K562 (cell line): Measurements from ENCODE around the gene XPO6. TPM values are rescaled to one million over a fixed set of nuclear protein-coding genes. Genes with fewer than 3 reads are reported as not detected.
A peak's percentile ranks its signal among the peaks of the same experiment; 100 is the strongest.

Source experiments
- ATAC-seq: fragments of 200-7000 bp; cut with Tn5 transposase; 3 replicates; pipeline ENCODE4 v1.9.1; 2020; ENCODE audit warnings: moderate library complexity
- BruUV-seq: library from RNA; stranded (reverse); fragments of 400-500 nt; replicated peaks from 2 replicates; lab custom pipeline; 2021; lab: Mats Ljungman, UMichigan
- CTCF ChIA-PET: fragments of 300-600 bp; formaldehyde crosslinking; extraction: SDS; loops from one replicate; lab custom pipeline; 2021; ENCODE audit warnings: low intra/inter-chr PET ratio; lab: Yijun Ruan, JAX
- POLR2A ChIA-PET: fragments of 300-600, 350-650 bp; sonication (Branson Sonifier 250); formaldehyde crosslinking; extraction: SDS; loops from one replicate; lab custom pipeline; 2021; ENCODE audit warnings: antibody characterized with exemption, inconsistent platforms; lab: Yijun Ruan, JAX
- DNase-seq, 4 experiments: peaks; one replicate each; pipeline versions ENCODE4 v3.0.0 to v3.0.0-alpha.2; 2011 to 2018; ENCODE audit warnings: low spot score in 3 of 4, mixed read lengths in 3 of 4; ENCODE audit errors: extremely low read depth in 1 of 4
- FAIRE-seq: peaks from 2 replicates; lab custom pipeline; 2011; peaks lifted over from hg19 to GRCh38; lab: Jason Lieb, UNC
- H2AFZ ChIP-seq: 2 replicates; pipeline ENCODE4 v1.6.0; 2011; ENCODE audit warnings: low read depth, low read length, control low read depth, inconsistent platforms
- H3K27ac ChIP-seq: fragments of 200-600 bp; 3 replicates; pipeline ENCODE4 v1.8.0; 2011; ENCODE audit warnings: low read depth, mild to moderate bottlenecking, control low read depth, inconsistent platforms, low read length, moderate library complexity, mixed read lengths; ENCODE audit errors: extremely low read depth
- H3K27me3 ChIP-seq, 2 experiments: fragments of 300-600 bp in 1 of 2; 2 replicates in 1 of 2; 3 replicates in 1 of 2; pipeline versions ENCODE4 v1.6.0 to v1.8.0; 2011; ENCODE audit warnings: inconsistent platforms in 2 of 2, low read length in 2 of 2, mild to moderate bottlenecking in 1 of 2, mixed read lengths in 1 of 2, moderate library complexity in 1 of 2; ENCODE audit not compliant: control insufficient read depth in 2 of 2, insufficient read depth in 2 of 2
- H3K36me3 ChIP-seq: fragments of 300-600 bp; 3 replicates; pipeline ENCODE4 v1.8.0; 2011; ENCODE audit warnings: mild to moderate bottlenecking, low read length, inconsistent platforms; ENCODE audit not compliant: control insufficient read depth, insufficient read depth
- H3K4me1 ChIP-seq, 2 experiments: fragments of 200-600 bp in 1 of 2; replicated peaks in 1 of 2; 2 replicates in 1 of 2; 3 replicates in 1 of 2; pipeline versions ENCODE4 v1.5.1 to v1.8.0; 2011; ENCODE audit warnings: inconsistent platforms in 2 of 2, low read length in 2 of 2, mild to moderate bottlenecking in 1 of 2, mixed read lengths in 1 of 2, moderate library complexity in 1 of 2; ENCODE audit not compliant: control insufficient read depth in 2 of 2, insufficient read depth in 2 of 2
- H3K4me2 ChIP-seq: 2 replicates; pipeline ENCODE4 v1.6.1; 2011; ENCODE audit warnings: low read length, control low read depth, inconsistent platforms, mixed read lengths; ENCODE audit not compliant: insufficient read depth
- H3K4me3 ChIP-seq: fragments of 200-600 bp; sonication (generic), shearing (Covaris generic); 2 replicates; pipeline ENCODE4 v1.5.1; 2016; ENCODE audit warnings: control low read depth, inconsistent platforms
- H3K79me2 ChIP-seq: fragments of 200-600 bp; 3 replicates; pipeline ENCODE4 v1.8.0; 2011; ENCODE audit warnings: low read length, inconsistent platforms; ENCODE audit not compliant: control insufficient read depth, insufficient read depth
- H3K9ac ChIP-seq, 2 experiments: 2 replicates each; pipeline versions ENCODE4 v1.6.0 to v1.6.1; 2011; ENCODE audit warnings: low read depth in 2 of 2, low read length in 2 of 2, control low read depth in 1 of 2, inconsistent platforms in 1 of 2, mild to moderate bottlenecking in 1 of 2, mixed read lengths in 1 of 2; ENCODE audit not compliant: insufficient read depth in 1 of 2
- H3K9me1 ChIP-seq: one replicate; pipeline ENCODE4 v1.6.0; 2011; ENCODE audit warnings: inconsistent platforms, mild to moderate bottlenecking, low read length, moderate library complexity; ENCODE audit not compliant: control insufficient read depth, insufficient read depth
- H3K9me3 ChIP-seq: replicated peaks from 2 replicates; pipeline ENCODE4 v1.5.1; 2011; ENCODE audit warnings: low read depth, low read length, inconsistent platforms; ENCODE audit not compliant: control insufficient read depth, insufficient read depth
- H4K20me1 ChIP-seq: replicated peaks from 2 replicates; pipeline ENCODE4 v1.6.1; 2011; ENCODE audit warnings: low read length, inconsistent platforms, mixed read lengths; ENCODE audit not compliant: control insufficient read depth, insufficient read depth
- CREM ChIP-seq: IDR thresholded peaks from 2 replicates; pipeline ENCODE4 v1.6.1; 2014; ENCODE audit warnings: antibody characterized with exemption, low read depth
- MIER1 ChIP-seq: fragments of 450-650 bp; IDR thresholded peaks from 2 replicates; pipeline ENCODE4 v1.6.1; 2016; ENCODE audit warnings: antibody characterized with exemption, mild to moderate bottlenecking, low read depth
- POLR2AphosphoS2 ChIP-seq: IDR thresholded peaks from 2 replicates; pipeline ENCODE4 v1.6.1; 2012; ENCODE audit warnings: low read length, improper control_type of control experiment
- TAF15 ChIP-seq: fragments of 200-400 bp; formaldehyde crosslinking; IDR thresholded peaks from 2 replicates; pipeline ENCODE4 v1.6.1; 2017; ENCODE audit warnings: mild to moderate bottlenecking, low read depth, low read length, moderate library complexity
- WGBS: fragments of 100-300 bp; shearing (Covaris generic); methylation state at CpG from one replicate; pipeline ENCODE4 v1.1.6; 2016; ENCODE audit warnings: low coverage, mixed read lengths; ENCODE audit not compliant: insufficient coverage; ENCODE audit errors: missing lambda C conversion rate; 5-methylcytosine and 5-hydroxymethylcytosine counted together
- in situ Hi-C: fragments of 300-500 bp; cut with MboI; formaldehyde crosslinking; loops from 4 replicates; pipeline ENCODE4 v1.15.0; 2018; ENCODE audit warnings: inconsistent platforms, mixed read lengths
- intact Hi-C: fragments of 100-400 bp; cut with micrococcal nuclease; formaldehyde crosslinking; loops from 2 replicates; pipeline ENCODE4 v1.14.2; 2022
- polyA plus RNA-seq, 8 experiments: library from polyadenylated mRNA; depleted of rRNA in 4 of 8; stranded (reverse) in 5 of 8; unstranded in 3 of 8; fragments of >200 nt; fragmentation: Nextera tagmentation in 2 of 8; fragmentation: Illumina TruSeq in 1 of 8; extraction: Ambion mirVana in 2 of 8; extraction: Trizol in 1 of 8; gene quantifications; 2 replicates each; pipeline versions ENCODE4 v1.2.1 to v1.2.3, GENCODE V29; 2011 to 2014; ENCODE audit warnings: inconsistent platforms in 1 of 8, missing spikeins in 1 of 8
- total RNA-seq, 7 experiments: library from RNA; depleted of rRNA in 6 of 7; stranded (reverse); fragments of >200 nt in 6 of 7; fragmentation: Illumina TruSeq in 2 of 7; extraction: Trizol in 2 of 7; gene quantifications; 2 replicates each; pipeline versions ENCODE4 v1.2.1 to v1.2.3, GENCODE V29; 2011 to 2021; ENCODE audit warnings: low replicate concordance in 1 of 7
- TF ChIP-seq, protein P1 (sequence below): sonication (generic); formaldehyde crosslinking; IDR thresholded peaks from 2 replicates; pipeline ENCODE4 v1.8.0; 2022; ENCODE audit warnings: missing genetic modification reagents, mild to moderate bottlenecking, borderline replicate concordance
- TF ChIP-seq, protein P2 (sequence below): fragments of 450-650 bp; IDR thresholded peaks from 2 replicates; pipeline ENCODE4 v1.6.1; 2018; ENCODE audit not compliant: partially characterized antibody

Gene XPO6
- total and polyA plus RNA-seq, 9 of the 15 experiments (the other 6 are each of a cell fraction or from before 2014, with no cell fraction given): 11.2 to 196 (median 119) TPM

DNA sequence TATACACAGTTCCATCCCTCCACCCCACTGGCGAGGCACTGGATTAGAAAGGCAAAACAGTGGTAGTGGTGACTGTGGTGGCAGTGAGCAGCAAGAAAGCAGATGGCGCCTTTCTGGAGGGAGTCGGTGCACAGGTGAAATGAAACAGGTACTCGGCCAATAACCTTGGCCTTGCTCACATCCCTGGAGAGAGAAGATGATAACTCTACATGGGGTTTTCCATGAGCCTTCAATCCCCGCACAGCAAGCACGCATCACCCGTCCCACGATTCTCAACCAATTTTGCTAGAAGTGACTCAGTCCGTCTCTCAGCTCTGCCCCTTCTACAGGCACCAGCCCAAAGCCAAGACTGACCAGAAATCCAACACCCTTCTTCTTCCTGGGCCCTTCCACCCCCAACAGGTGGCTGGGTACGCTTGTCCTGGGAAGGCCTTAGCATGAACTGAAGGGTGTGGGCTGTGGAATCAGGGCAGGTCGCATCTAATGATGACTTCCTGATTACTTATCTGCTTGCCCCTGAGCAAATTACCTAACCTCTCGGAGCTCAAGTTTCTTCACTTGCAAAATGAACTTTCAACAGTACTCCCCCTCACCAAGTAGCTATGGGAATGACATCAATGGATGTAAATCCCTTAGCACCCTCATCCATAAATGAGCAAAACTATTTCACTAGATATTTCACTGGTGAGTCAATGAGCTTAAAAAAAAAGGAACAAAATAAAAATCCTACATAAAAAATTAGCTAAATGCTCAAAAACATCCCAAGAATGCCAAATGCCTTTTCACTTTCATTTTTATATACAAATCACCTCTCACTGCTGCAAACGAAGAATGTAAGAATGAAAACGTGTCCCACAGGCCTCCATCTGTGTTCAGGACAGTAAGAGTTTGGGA, 18.0 kb downstream of the XPO6 start:
- H4K20me1 ChIP-seq: peaks cover 25% of the 10 kb centered on the region
- H3K9ac ChIP-seq: no peak overlapping the region
- no peaks in the 10 kb centered on the region; the same call in 1 of the 2 replicates for H3K9me3 ChIP-seq
- no peak overlapping the region for H3K4me2 ChIP-seq
- no peak overlapping the region for H2AFZ ChIP-seq
- intact Hi-C loops (no loop called here), in situ Hi-C loops (no loop called here)
- H3K27ac ChIP-seq: no peak overlapping the region
- ChIA-PET POLR2A (interaction anchor here (0.7 to 3.5 kb wide), 6 partner anchors 8 to 18 kb away, joined by 3 to 21 read pairs (median 6); partner anchors contain the start of gene XPO6), CTCF (no interaction called here)
- no peaks in the 10 kb centered on the region for H3K27me3 ChIP-seq
- 76% methylated on average over 14 of the region's 14 CpGs for WGBS
- ATAC-seq (no peak; the same call in 2 of the 3 replicates), DNase-seq (no peak), FAIRE-seq (no peak)
- BruUV-seq: no TSS peak
- H3K79me2 ChIP-seq: peaks cover 96% of the 10 kb centered on the region
- H3K4me1 ChIP-seq: peaks cover 3 to 10% of the 10 kb centered on the region in 2 experiments; a peak in 2 of 5 replicates
- H3K36me3 ChIP-seq: peaks cover 69% of the 10 kb centered on the region
- H3K9me1 ChIP-seq: no peaks in the 10 kb centered on the region
- H3K4me3 ChIP-seq: no peak overlapping the region
- TF ChIP-seq POLR2AphosphoS2: no peak
- TF ChIP-seq, protein P1, sequence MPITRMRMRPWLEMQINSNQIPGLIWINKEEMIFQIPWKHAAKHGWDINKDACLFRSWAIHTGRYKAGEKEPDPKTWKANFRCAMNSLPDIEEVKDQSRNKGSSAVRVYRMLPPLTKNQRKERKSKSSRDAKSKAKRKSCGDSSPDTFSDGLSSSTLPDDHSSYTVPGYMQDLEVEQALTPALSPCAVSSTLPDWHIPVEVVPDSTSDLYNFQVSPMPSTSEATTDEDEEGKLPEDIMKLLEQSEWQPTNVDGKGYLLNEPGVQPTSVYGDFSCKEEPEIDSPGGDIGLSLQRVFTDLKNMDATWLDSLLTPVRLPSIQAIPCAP (CRISPR knock-in tag): no peak
- TF ChIP-seq CREM: peak; percentile 17; the same call in 1 of the 2 replicates
- no peak for TF ChIP-seq TAF15
- TF ChIP-seq MIER1: no peak
- TF ChIP-seq, protein P2, sequence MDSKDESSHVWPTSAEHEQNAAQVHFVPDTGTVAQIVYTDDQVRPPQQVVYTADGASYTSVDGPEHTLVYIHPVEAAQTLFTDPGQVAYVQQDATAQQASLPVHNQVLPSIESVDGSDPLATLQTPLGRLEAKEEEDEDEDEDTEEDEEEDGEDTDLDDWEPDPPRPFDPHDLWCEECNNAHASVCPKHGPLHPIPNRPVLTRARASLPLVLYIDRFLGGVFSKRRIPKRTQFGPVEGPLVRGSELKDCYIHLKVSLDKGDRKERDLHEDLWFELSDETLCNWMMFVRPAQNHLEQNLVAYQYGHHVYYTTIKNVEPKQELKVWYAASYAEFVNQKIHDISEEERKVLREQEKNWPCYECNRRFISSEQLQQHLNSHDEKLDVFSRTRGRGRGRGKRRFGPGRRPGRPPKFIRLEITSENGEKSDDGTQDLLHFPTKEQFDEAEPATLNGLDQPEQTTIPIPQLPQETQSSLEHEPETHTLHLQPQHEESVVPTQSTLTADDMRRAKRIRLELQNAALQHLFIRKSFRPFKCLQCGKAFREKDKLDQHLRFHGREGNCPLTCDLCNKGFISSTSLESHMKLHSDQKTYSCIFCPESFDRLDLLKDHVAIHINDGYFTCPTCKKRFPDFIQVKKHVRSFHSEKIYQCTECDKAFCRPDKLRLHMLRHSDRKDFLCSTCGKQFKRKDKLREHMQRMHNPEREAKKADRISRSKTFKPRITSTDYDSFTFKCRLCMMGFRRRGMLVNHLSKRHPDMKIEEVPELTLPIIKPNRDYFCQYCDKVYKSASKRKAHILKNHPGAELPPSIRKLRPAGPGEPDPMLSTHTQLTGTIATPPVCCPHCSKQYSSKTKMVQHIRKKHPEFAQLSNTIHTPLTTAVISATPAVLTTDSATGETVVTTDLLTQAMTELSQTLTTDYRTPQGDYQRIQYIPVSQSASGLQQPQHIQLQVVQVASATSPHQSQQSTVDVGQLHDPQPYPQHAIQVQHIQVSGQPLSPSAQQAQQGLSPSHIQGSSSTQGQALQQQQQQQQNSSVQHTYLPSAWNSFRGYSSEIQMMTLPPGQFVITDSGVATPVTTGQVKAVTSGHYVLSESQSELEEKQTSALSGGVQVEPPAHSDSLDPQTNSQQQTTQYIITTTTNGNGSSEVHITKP: peak; percentile 15
